ENCODE data around the gene CCDC74A.
"Not testable (repeated sequence)": the region's sequence is repeated elsewhere in the genome, so short reads cannot be mapped to it uniquely, and the experiment has no call there.

The CCDC74A gene

DNA sequence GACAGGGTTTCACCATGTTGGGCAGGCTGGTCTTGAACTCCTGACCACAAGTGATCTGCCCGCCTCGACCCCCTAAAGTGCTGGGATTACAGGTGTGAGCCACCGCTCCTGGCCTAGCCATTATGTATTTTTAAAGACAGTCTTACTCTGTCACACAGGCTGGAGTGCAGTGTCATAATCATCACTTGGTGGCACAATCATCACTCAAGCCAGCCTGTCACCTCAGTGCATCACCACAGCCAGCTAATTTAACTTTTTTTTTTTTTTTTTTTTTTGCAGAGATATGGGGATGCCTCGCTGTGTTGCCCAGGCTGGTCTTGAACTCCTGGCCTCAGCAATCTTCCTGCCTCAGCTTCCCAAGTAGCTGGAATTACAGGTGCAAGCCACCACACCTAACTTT lies 24.1 kb upstream of the CCDC74A start:
- DNase-seq (ENCODE audit: low read depth) = not testable (repeated sequence)

GRCh38 chr2:131504082-131504750 lies 23.5 kb upstream of the CCDC74A start:
- not testable (repeated sequence) for DNase-seq (ENCODE audit: low read depth)

DNA sequence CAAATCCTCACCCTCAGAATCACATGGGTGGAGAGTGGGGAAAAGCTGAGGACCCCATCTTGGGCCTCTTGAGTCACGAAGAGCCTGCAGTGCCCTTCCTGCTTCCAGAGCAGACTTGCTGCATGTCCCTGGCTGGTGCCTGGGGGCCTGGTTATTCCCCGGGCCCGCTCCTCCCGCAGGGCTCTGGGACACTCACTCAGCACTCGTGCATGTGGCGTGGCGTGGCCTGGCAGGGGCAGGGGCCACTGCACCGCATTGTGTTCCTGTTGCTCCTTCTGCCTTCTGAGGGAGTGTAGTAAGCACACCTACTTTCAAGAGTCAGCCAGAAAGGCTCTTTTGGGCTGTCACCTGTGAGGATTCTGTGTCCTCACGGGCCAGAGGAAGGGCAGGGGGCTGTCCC lies 18.1 kb upstream of the CCDC74A start:
- DNase-seq (ENCODE audit: low read depth) = no peak

- not testable (repeated sequence) for DNase-seq (ENCODE audit: low read depth)
These were observed 16.3 kb upstream of the CCDC74A start for GRCh38 chr2:131511291-131511968.

- DNase-seq (ENCODE audit: low read depth) = not testable (repeated sequence)
These were observed 15.5 kb upstream of the CCDC74A start for GRCh38 chr2:131511969-131512870.

- DNase-seq (ENCODE audit: low read depth) = not testable (repeated sequence)
These were observed 13.1 kb upstream of the CCDC74A start for GRCh38 chr2:131514408-131515166.

GRCh38 chr2:131515235-131515634 lies 12.5 kb upstream of the CCDC74A start:
- DNase-seq (ENCODE audit: low read depth) = not testable (repeated sequence)

- DNase-seq (ENCODE audit: low read depth) = no peak
These were observed 11.7 kb upstream of the CCDC74A start for GRCh38 chr2:131516011-131516410.

DNA sequence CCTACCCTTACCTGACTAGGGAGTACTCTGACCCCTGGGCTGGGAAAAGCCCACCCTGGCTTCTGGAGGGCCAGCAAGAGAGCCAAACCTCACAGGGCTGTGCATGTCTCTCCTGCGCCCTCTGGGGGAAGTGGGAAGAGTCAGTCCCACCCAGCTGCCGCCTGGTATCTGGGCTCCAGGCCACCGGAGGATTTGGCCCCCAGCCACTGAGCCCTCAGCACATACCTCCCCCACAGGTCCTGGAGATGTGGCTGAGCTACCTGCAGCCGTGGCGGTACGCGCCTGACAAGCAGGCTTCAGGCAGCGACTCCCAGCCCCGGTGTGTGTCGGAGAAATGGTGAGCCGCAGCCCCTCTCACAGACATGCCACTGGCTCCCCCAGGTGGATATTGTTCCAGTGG lies 11.1 kb upstream of the CCDC74A start:
- DNase-seq (ENCODE audit: low read depth) = not testable (repeated sequence)

DNA sequence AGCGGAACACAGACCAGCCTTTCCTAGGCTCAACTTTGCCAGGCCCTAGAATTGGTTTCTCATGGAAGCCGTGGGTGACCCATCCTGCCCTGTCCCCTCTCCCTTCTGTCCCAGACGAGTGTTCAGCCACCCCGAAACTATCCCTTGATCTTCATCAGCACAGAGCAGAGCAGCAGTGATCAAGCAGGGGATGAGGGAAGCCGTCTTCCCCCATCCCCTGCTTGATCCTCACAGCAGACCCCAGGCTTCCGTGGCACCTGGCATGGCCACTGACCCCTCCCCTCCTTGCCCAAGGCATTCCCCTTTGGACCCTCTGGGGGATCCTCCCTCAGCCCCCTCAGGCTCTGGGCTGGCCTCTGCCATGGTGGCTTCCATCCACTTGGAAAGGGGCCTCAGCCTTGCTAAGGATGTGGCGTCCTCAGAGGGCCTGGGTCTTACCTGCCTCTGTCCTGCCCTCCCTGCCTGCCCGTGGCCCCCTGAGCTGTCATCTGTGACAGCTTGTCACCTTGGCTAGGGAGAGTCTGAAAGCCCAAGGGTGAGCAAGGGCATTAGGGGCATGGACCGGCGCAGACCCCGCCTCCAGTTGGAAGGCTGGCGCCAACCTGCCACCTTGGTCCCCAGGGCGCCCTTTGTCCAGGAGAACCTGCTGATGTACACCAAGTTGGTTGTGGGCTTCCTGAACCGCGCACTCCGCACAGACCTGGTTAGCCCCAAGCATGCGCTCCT lies 10.4 kb upstream of the CCDC74A start:
- DNase-seq (ENCODE audit: low read depth) = no peak

- not testable (repeated sequence) for DNase-seq (ENCODE audit: low read depth)
These were observed 9.8 kb upstream of the CCDC74A start for GRCh38 chr2:131517856-131518255.

- DNase-seq (ENCODE audit: low read depth) = not testable (repeated sequence)
These were observed 9.2 kb upstream of the CCDC74A start for GRCh38 chr2:131518531-131518930.

GRCh38 chr2:131519466-131519865 lies 8.2 kb upstream of the CCDC74A start:
- DNase-seq (ENCODE audit: low read depth) = no peak

DNA sequence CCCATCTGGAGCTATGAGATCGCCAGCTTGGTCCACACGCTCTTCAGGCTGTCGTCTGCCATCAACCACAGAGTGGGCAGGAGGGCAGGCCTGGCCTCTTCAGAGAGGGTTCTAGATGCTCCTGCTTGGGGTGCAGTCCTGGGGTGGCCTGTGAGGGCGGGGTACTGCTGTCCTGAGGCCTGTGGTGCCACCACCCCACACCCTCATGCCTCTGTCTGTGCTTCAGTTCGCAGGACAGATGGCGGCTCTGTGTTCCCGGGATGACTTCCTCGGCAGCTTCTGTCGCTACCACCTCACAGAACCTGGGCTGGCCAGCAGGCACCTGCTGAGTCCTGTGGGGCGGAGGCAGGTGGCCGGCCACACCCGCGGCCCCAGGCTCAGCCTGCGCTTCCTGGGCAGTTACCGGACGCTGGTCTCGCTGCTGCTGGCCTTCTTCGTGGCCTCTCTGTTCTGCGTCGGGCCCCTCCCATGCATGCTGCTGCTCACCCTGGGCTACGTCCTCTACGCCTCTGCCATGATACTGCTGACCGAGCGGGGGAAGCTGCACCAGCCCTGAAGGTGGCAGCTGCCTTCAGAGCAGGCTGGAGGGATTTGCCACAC lies 7.7 kb upstream of the CCDC74A start:
- DNase-seq (ENCODE audit: low read depth) = not testable (repeated sequence)

DNA sequence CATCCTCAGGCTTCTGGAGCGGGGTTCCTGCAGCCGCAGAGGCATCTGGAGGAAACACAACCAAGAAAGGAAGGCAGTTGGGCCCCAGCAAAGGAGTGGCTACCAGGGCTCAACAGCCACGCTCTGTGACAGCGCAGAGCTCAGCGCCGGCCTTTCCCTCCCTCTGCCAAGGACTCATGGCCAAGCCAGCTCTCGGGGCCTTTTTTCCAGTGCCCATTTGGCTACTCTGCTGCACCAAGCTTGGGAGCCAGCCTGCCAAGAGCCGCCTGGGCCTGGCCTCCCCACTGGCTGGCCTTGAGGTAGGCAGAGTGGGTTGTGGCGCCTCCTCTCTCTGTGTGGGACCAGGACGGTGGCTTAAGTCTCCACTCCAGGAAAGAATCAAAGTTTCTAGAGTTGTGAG lies 7.2 kb upstream of the CCDC74A start:
- no peak for DNase-seq (ENCODE audit: low read depth)

GRCh38 chr2:131521524-131521923 lies 6.2 kb upstream of the CCDC74A start:
- not testable (repeated sequence) for DNase-seq (ENCODE audit: low read depth)

DNA sequence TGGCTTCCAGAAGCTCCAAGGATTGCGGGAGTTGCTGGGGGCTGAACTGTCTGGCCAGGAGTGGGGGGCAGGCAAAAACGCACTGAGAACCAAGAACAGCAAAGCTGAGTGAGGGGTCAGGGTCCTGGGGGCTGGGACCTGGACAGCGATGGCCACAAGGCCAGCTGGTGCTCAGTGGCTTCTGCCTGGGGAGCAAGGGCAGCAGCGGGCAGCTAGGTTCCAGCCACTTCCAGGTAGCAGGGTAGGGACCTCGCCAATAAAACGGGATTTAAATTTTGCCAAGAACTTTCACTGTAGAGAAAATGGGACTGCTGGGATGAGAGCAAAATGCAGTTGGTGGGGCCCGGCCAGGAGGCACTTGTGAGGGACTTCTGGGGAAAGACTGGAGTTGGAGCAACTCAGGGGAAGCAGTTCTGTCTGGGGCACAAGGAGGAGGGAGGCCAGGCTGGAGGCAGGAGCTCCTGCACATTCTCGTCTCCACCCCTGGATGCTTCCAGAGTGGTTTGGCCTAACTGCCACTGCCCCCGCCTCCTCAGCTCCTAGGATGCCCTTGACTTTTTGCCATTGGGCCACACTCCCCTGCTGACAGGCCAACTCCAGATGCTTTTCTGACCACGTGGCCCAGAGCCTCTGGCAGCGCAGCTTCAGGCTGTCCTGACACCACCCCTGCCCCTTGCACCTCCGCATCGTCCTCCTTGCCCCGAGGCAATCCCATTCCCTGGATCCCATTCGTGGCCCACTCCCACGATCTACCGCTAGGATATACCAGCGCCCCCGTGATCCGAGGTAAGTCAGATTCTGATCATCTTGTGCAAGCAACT lies 5.5 kb upstream of the CCDC74A start:
- no peak for DNase-seq (ENCODE audit: low read depth)

GRCh38 chr2:131525256-131525655 lies 2.4 kb upstream of the CCDC74A start:
- not testable (repeated sequence) for DNase-seq (ENCODE audit: low read depth)

DNA sequence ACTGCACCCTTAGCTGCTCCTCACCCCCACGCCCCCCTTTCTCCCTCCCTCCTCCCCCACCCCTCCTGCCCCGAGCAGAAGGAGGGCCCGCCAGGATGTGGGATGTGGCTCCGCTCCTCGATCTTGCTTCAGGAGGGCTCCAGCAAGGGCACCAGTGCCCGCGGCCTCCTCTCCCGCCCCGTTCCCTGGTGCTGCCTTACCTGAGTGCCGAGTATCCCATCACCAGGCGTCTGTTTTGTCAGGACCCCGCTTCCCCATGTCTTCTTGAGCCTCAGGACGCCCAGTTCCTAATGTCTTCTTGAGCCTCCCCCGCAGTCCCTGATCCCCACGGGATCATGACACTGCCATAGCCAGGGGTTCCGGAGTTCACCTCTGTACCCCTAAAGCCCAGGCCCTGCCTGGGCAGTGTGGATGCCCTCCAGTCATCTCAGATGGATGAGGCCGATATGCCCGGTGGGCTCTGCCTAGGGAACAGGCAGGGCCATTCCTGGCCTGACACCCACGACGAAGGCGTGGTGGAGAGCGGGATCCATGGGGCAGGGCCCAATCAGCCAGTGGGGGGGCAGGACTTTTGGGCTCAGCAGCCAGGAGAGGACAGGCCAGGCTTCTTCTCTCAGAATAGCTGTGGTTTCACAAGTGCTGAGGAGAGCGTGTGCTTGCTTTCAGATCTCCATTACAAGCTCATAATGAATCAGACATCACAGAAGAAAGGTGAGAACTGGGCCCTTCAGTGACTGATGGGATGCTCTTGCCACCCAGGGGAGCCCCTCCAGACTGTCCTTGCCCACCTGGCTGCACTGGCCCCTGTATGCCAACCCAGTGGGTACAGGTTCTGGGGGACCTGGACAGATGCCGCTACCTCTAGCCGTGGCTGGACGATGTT lies 1.5 kb downstream of the CCDC74A start:
- not testable (repeated sequence) for DNase-seq (ENCODE audit: low read depth)

Measured in stimulated activated CD8-positive, alpha-beta memory T cell treated with anti-CD3 and anti-CD28 coated beads, Interleukin-4, amount 100 ng/mL, for 24 hours (primary cell).